ENCODE data around the gene COP1.

The COP1 gene

GRCh38 chr1:175947771-175948170 lies 259.3 kb downstream of the COP1 start:
- DNase-seq, result no peak

DNA sequence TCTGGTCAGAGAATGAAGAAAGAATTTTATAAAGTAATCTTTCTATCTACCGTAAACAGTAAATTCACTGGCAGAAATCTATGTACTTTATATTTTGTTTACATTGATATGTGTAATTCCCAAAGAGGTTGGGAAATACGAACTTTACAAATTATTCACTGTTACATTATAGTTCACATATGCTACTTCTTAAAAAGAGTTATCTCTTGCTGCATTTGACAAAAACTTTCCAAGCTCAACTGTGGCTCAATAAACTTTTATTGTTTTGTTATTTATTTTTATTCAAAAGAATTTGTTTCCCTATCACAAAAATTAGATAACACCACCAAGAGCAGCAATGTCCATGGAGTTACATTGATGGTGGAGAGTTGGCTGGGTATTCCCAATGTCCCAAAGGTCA lies 262.5 kb downstream of the COP1 start:
- no peak for DNase-seq

DNA sequence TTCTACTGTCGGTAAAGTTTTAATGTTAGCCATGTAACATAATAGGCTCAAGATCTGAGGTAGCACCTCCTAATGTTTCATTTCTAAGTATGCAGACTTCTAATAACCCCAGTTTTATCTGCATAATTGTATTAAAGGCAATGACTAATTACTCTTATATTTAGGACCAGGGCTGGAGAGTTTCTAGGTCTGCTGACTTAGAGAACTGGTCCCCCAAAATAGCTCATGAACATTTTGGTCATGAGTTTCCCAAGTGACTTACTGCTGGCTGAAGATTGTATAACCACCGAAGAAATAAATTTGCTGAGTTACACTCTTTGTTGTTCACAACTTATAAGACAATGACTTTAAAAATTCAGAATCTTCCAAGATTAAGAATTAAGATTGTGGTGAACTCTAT lies 265.9 kb downstream of the COP1 start:
- no peak for DNase-seq

DNA sequence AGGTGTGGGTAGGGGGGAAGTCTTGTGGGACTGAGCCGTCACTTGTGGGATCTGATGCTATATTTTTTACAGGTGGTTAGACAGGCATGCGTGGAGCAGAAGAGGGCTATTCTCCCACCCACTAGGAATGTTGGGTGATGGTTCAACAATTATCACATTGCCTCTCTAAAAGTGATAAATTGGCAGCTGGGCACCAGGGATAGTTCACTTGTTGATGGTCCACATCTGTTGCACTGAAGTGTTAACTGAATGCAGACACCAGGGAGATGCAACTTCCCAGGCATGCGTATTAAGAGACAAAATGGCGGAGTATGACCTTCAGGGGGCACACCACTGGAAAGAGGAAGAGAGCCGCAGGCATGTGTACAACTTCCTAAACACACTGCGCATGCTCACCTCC lies 270.4 kb downstream of the COP1 start:
- no peak for DNase-seq

DNA sequence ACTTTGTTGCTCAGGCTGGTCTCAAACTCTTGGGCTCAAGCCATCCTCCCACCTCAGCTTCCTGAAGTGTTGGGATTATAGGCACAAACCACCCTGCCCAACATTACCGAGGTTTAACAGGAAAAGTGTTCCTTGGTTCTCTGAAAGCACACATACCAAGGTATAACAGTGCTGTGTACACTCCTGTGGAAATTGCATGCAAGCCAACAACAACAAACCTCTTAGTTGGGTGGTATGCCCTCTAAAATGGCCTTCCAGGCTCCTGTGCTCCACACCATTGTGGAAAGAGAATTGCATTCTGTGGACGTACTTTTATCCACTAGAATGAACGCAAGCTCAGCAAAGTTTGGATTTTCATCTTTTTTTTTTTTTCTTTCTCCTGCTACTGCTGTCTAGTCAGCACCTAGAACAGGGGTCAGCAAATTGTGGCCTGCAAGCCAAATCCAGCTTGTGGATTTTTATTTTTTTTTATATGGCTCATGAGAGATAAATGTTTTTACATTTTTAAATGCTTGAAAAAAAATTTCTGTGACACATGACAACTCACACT lies 271.4 kb downstream of the COP1 start:
- DNase-seq, result no peak

DNA sequence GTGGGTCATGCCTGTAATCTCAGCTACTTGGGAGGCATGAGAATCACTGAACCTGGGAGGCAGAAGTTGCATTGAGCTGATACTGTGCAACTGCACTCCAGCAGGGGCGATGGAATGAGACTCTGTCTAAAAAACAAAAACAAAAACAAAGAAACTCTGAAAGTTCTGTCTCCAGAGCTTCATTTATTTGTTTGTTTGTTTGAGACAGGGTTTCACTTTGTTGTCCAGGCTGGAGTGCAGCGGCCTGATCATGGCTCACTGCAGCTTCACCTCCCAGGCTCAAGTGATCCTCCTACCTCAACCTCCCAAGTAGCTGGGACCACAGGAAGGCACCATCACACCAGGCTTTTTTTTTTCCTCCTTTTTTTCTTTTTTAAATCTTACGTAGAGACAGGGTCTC lies 271.9 kb downstream of the COP1 start:
- no peak for DNase-seq

DNA sequence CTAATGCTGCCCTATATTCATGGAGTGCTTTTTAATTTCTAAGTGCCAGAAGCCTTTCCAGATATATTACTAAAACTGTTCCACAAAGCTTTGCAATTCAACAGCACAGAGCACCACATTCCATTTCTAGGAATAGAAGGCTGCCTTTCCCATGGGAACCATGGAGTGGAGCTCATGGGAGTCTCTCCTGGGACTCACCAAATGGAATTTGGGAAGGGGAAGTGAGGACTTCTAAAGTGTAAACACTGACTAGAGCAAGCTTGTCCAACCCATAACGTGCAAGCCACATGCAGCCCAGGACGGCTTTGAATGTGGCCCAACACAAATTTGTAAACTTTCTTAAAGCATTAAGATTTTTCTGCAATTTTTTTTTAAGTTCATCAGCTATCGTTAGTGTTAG lies 273.3 kb downstream of the COP1 start:
- no peak for DNase-seq

- no peak for DNase-seq
Observed at GRCh38 chr1:175927944-175928343, 279.1 kb downstream of the COP1 start.

- DNase-seq, result no peak
Observed at GRCh38 chr1:175922254-175922881, 284.7 kb downstream of the COP1 start.

- no peak for DNase-seq
Observed at GRCh38 chr1:175920381-175920780, 286.7 kb downstream of the COP1 start.

DNA sequence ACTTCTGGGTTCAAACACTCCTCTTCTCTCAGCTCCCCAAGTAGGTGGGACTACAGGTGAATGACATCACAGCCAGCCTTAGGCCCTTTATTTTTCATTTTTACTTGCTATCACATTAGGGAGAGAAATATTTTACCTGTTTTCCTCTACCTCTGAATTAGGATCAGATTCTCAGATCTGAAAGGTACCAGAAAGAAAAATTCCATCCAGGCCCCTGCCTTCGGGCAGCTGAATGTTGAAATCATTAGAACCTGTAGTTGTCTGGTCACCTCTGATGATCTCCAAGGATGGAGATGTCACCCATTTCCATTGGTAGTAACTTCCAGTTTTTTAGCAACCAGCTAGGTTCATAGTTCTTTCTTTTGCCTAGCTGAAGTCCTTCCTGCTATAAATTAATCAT lies 288.1 kb downstream of the COP1 start:
- no peak for DNase-seq

- DNase-seq, result no peak
Observed at GRCh38 chr1:175918364-175918801, 288.7 kb downstream of the COP1 start.

DNA sequence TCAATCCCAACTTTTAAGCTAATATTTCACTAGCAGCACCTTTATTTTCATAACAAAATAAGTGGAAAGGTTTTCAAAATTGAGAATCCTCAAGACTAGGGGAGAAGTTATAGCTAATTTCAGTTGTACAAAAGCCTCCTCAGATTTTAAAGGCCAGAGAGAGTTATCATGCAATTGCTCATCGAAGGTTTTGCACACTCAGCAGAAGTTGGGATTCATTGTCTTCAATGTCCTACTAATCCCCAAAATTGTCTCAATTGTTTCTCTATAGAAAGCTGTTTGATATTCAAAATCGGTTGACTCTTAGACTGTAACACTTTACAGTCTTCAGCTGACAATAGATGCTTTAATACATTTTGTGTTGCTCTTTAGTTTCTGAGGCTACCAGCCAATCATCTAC lies 293.0 kb downstream of the COP1 start:
- no peak for DNase-seq

DNA sequence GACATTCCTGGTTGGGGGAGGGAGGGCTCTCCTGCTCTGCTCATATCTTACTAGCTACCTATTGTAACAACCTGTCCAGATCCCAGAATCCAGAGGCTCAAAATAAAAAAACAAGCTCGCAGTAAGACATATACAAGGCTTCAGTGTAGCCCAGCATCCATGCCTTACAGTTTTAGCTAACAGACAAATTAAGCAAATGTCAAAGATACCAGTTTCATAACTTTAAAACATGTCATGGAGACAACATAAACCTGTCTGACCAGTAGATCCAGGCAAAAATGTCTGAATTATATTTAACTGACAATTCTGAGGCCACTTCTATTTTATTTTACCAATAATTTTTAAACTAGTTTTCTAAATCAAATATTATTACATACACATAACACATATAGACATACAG lies 295.9 kb downstream of the COP1 start:
- no peak for DNase-seq

GRCh38 chr1:175906370-175906769 lies 300.7 kb downstream of the COP1 start:
- DNase-seq, result no peak

DNA sequence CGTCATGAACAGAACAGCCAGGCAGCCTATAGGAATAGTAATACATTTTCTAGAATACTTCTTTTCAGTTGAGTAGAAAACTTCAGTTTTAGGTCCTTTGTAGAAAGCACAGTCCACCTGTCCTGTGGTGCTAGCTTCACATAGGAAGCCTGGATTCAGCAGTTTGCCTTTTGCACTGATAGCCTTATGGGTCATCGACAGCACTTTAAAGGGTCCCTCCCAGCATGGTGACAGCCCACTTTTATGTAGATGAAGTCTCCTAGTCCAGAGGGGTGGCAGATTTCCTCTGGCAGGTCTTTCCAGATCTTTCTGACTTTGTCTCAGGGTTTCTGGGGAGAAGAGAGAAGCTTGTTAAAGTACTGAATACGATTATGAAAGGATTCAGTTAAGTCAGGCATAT lies 302.3 kb downstream of the COP1 start:
- no peak for DNase-seq

- no peak for DNase-seq
Observed at GRCh38 chr1:175902281-175902680, 304.8 kb downstream of the COP1 start.

- DNase-seq, result no peak
Observed at GRCh38 chr1:175901076-175901836, 305.8 kb downstream of the COP1 start.

- no peak for DNase-seq
Observed at GRCh38 chr1:175900171-175900570, 306.9 kb downstream of the COP1 start.

DNA sequence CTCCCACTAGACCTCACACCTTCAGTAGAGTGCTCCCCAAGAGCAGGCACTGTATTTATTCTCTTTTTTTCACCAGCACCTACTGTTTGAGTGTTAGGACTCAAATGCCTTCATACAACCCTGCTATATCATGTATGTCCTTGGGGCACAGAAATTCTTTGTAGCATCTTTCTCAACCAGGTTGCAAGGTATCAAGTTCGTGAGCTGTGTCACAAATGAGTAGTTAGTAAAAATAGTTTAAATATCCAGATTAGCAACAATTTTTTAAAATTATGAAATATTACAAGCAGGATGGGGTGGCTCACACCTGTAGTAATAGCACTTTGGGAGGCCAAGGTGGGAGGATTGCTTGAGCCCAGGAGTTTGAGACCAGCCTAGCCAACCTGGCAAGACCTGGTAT lies 311.1 kb downstream of the COP1 start:
- DNase-seq, result no peak

Measured in CD4-positive, alpha-beta T cell treated with Interleukin-15 for 1 hour (primary cell).